Measurements from ENCODE around the gene RIOX2. TPM values are rescaled to one million over a fixed set of nuclear protein-coding genes. Genes with fewer than 3 reads are reported as not detected.

Gene RIOX2
- total RNA-seq, 3 donors from 2014 or later = 13.5 to 20.8 (median 20.7) TPM

GRCh38 chr3:97968376-97968775 lies 3.9 kb downstream of the RIOX2 start:
- TF ChIP-seq, protein P1, sequence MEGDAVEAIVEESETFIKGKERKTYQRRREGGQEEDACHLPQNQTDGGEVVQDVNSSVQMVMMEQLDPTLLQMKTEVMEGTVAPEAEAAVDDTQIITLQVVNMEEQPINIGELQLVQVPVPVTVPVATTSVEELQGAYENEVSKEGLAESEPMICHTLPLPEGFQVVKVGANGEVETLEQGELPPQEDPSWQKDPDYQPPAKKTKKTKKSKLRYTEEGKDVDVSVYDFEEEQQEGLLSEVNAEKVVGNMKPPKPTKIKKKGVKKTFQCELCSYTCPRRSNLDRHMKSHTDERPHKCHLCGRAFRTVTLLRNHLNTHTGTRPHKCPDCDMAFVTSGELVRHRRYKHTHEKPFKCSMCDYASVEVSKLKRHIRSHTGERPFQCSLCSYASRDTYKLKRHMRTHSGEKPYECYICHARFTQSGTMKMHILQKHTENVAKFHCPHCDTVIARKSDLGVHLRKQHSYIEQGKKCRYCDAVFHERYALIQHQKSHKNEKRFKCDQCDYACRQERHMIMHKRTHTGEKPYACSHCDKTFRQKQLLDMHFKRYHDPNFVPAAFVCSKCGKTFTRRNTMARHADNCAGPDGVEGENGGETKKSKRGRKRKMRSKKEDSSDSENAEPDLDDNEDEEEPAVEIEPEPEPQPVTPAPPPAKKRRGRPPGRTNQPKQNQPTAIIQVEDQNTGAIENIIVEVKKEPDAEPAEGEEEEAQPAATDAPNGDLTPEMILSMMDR (IDR thresholded peaks at IDR 0.05) = no peak
- Histone ChIP-seq H3K36me3 (ENCODE audit: low read depth) (no peaks in the 10 kb centered on the region), H3K9me3 (no peaks in the 10 kb centered on the region), H3K4me1 (ENCODE audit: low read depth) (peaks cover 11% of the 10 kb centered on the region), H3K4me3 (no peak overlapping the region)
- intact Hi-C loops (cut with DNase I, micrococcal nuclease) = no loop called here
- DNase-seq (no peak), ATAC-seq (no peak)

GRCh38 chr3:97967966-97968365 lies 4.3 kb downstream of the RIOX2 start:
- ATAC-seq = no peak
- DNase-seq = no peak
- H3K4me3 ChIP-seq = no peak overlapping the region
- no peaks in the 10 kb centered on the region for H3K36me3 ChIP-seq (ENCODE audit: low read depth)
- H3K4me1 ChIP-seq (ENCODE audit: low read depth) = peaks cover 11% of the 10 kb centered on the region
- no peaks in the 10 kb centered on the region for H3K9me3 ChIP-seq
- intact Hi-C loops (cut with DNase I, micrococcal nuclease) = no loop called here
- TF ChIP-seq, protein P1 (IDR thresholded peaks at IDR 0.05) = no peak

DNA sequence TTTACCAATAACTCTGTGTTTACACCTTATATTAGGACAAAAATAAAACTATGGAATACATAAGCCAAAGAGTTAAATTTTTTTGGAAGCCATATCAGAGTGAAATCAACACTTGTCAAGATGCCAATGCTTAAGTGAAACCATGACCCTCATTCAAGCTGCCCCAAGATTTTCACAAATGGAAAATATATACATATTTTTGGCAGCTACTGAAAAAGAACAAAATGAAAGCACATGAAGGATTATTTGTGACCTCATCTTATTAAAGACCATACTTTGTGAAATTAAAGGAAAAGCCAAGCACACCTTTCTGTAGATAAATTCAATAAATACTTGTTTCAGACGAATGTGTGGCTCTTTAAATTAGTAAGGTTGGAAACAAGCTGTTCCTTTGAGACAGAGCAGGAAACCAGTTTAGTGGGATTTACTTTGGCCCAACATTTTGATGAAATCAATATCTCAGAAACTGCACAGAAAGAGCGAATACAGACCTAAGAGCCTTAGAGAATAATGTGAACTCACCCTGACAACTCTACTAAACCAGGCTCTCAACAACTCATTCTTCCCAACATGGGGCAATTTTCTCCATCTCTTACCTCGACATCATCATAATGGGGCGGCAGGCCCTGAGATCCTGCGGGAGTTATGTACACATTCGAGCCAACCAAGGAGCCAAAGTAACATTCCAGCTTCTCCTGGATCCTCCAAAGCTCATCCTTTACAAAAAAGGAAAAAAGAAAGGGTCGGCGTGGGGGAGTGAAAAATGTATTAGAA lies 11.1 kb downstream of the RIOX2 start:
- no peak for ATAC-seq
- no peak for DNase-seq
- Histone ChIP-seq H3K36me3 (ENCODE audit: low read depth) (no peaks in the 10 kb centered on the region), H3K4me3 (no peak overlapping the region), H3K4me1 (ENCODE audit: low read depth) (peaks cover 7% of the 10 kb centered on the region), H3K9me3 (no peaks in the 10 kb centered on the region)
- intact Hi-C loops (cut with DNase I, micrococcal nuclease) = no loop called here
- TF ChIP-seq, protein P1 (IDR thresholded peaks at IDR 0.05) = no peak

DNA sequence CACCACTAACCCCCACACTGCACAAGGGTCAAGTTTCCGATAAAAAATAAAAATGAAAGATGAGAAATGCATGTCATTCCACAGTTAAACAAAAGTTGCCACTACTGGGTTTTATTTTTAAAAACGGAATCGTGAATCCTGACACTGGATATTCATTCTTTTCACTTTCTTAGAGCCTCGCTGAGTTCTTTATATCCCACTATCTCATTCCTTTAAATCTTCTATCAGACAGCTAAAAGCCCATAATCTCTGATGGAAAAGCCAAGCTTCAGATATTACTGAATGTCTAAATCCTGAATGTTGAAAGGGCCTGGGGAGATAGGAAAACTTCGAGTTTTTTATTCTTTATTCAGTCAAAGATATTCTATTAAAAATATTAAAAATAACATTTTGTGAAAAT lies 11.7 kb downstream of the RIOX2 start:
- no peaks in the 10 kb centered on the region for H3K9me3 ChIP-seq
- TF ChIP-seq, protein P1 (IDR thresholded peaks at IDR 0.05) = no peak
- ATAC-seq (no peak), DNase-seq (no peak)
- intact Hi-C loops (cut with DNase I, micrococcal nuclease) = no loop called here
- H3K4me3 ChIP-seq = no peak overlapping the region
- no peaks in the 10 kb centered on the region for H3K36me3 ChIP-seq (ENCODE audit: low read depth)
- H3K4me1 ChIP-seq (ENCODE audit: low read depth) = peaks cover 7% of the 10 kb centered on the region

GRCh38 chr3:97959872-97960271 lies 12.4 kb downstream of the RIOX2 start:
- ATAC-seq (no peak), DNase-seq (no peak)
- Histone ChIP-seq H3K4me3 (no peak overlapping the region), H3K9me3 (no peaks in the 10 kb centered on the region), H3K4me1 (ENCODE audit: low read depth) (peaks cover 7% of the 10 kb centered on the region), H3K36me3 (ENCODE audit: low read depth) (no peaks in the 10 kb centered on the region)
- intact Hi-C loops (cut with DNase I, micrococcal nuclease) = no loop called here
- TF ChIP-seq, protein P1 (IDR thresholded peaks at IDR 0.05) = no peak
